H9 (cell line): ENCODE measurements around the gene SUCLG1. TPM values are rescaled to one million over a fixed set of nuclear protein-coding genes. Genes with fewer than 3 reads are reported as not detected.

Experiments
- DNase-seq: peaks from one replicate; pipeline ENCODE4 v3.0.0-alpha.2; 2017
- H2AFZ ChIP-seq: one replicate; pipeline ENCODE4 v1.6.1; 2013; ENCODE audit warnings: mild to moderate bottlenecking, low read length, control low read depth, moderate library complexity
- H2AK5ac ChIP-seq: 2 replicates; pipeline ENCODE4 v1.6.1; 2013; ENCODE audit warnings: low read length, control low read depth, mixed read lengths; ENCODE audit not compliant: insufficient read length
- H2BK120ac ChIP-seq: one replicate; pipeline ENCODE4 v1.6.1; 2013; ENCODE audit warnings: low read depth, mild to moderate bottlenecking, low read length, control low read depth, inconsistent platforms; ENCODE audit not compliant: poor library complexity, severe bottlenecking
- H2BK12ac ChIP-seq: 2 replicates; pipeline ENCODE4 v1.6.1; 2013; ENCODE audit warnings: low read length, control low read depth, mixed read lengths, low read depth; ENCODE audit not compliant: insufficient read length
- H2BK15ac ChIP-seq: 2 replicates; pipeline ENCODE4 v1.6.1; 2013; ENCODE audit warnings: low read depth, low read length, control low read depth
- H2BK20ac ChIP-seq: one replicate; pipeline ENCODE4 v1.6.1; 2013; ENCODE audit warnings: low read depth, mild to moderate bottlenecking, low read length, control low read depth, inconsistent platforms; ENCODE audit not compliant: poor library complexity, severe bottlenecking
- H2BK5ac ChIP-seq: 2 replicates; pipeline ENCODE4 v1.6.1; 2013; ENCODE audit warnings: low read length, control low read depth, mixed read lengths; ENCODE audit not compliant: insufficient read length
- H3K14ac ChIP-seq: 2 replicates; pipeline ENCODE4 v1.6.1; 2013; ENCODE audit warnings: low read length, control low read depth; ENCODE audit not compliant: insufficient read depth
- H3K18ac ChIP-seq: 2 replicates; pipeline ENCODE4 v1.6.1; 2013; ENCODE audit warnings: low read depth, mild to moderate bottlenecking, mixed read lengths, low read length, control low read depth; ENCODE audit not compliant: insufficient read length
- H3K23ac ChIP-seq: 2 replicates; pipeline ENCODE4 v1.6.1; 2013; ENCODE audit warnings: low read length, control low read depth, mixed read lengths, low read depth; ENCODE audit not compliant: insufficient read length
- H3K23me2 ChIP-seq: 2 replicates; pipeline ENCODE4 v1.6.1; 2013; ENCODE audit warnings: low read depth, mild to moderate bottlenecking, mixed read lengths, low read length, control low read depth; ENCODE audit not compliant: insufficient read length, poor library complexity, severe bottlenecking
- H3K27ac ChIP-seq: 2 replicates; pipeline ENCODE4 v1.5.1; 2013; ENCODE audit warnings: low read length, control low read depth, mixed read lengths, low read depth; ENCODE audit not compliant: insufficient read length
- H3K27me3 ChIP-seq: 2 replicates; pipeline ENCODE4 v1.6.1; 2013; ENCODE audit warnings: low read length, control low read depth, inconsistent platforms; ENCODE audit not compliant: insufficient read depth
- H3K4ac ChIP-seq: 2 replicates; pipeline ENCODE4 v1.6.1; 2013; ENCODE audit warnings: low read depth, mild to moderate bottlenecking, control low read depth, inconsistent platforms, low read length, moderate library complexity
- H3K4me1 ChIP-seq: 2 replicates; pipeline ENCODE4 v1.6.1; 2013; ENCODE audit warnings: low read length, control low read depth, inconsistent platforms; ENCODE audit not compliant: insufficient read depth
- H3K4me2 ChIP-seq: 2 replicates; pipeline ENCODE4 v1.6.1; 2013; ENCODE audit warnings: low read length, control low read depth, mixed read lengths; ENCODE audit not compliant: insufficient read length, insufficient read depth
- H3K56ac ChIP-seq: 2 replicates; pipeline ENCODE4 v1.6.1; 2013; ENCODE audit warnings: low read depth, mild to moderate bottlenecking, mixed read lengths, low read length, control low read depth; ENCODE audit not compliant: insufficient read length
- H3K79me1 ChIP-seq: 2 replicates; pipeline ENCODE4 v1.6.1; 2013; ENCODE audit warnings: low read depth, mild to moderate bottlenecking, moderate library complexity, low read length, control low read depth, inconsistent platforms; ENCODE audit not compliant: insufficient read depth, poor library complexity, severe bottlenecking
- H3K79me2 ChIP-seq: 2 replicates; pipeline ENCODE4 v1.6.1; 2013; ENCODE audit warnings: low read length, control low read depth, inconsistent platforms; ENCODE audit not compliant: insufficient read depth
- H3K9ac ChIP-seq: 2 replicates; pipeline ENCODE4 v1.6.1; 2013; ENCODE audit warnings: low read length, control low read depth, mixed read lengths; ENCODE audit not compliant: insufficient read length; ENCODE audit errors: extremely low read depth
- H3K9me3 ChIP-seq: one replicate; pipeline ENCODE4 v1.6.1; 2013; ENCODE audit warnings: low read depth, low read length, inconsistent platforms; ENCODE audit not compliant: control insufficient read depth
- H3T11ph ChIP-seq: one replicate; pipeline ENCODE4 v1.6.1; 2013; ENCODE audit warnings: mild to moderate bottlenecking, low read length, control low read depth, inconsistent platforms
- H4K20me1 ChIP-seq: one replicate; pipeline ENCODE4 v1.6.1; 2013; ENCODE audit not compliant: control insufficient read depth, insufficient read length, insufficient read depth
- H4K5ac ChIP-seq: 2 replicates; pipeline ENCODE4 v1.6.1; 2013; ENCODE audit warnings: low read depth, mild to moderate bottlenecking, mixed read lengths, low read length, control low read depth; ENCODE audit not compliant: insufficient read length
- H4K8ac ChIP-seq: replicated peaks from 2 replicates; pipeline ENCODE4 v1.6.1; 2013; ENCODE audit warnings: low read length, control low read depth, mixed read lengths, low read depth; ENCODE audit not compliant: insufficient read length
- H4K91ac ChIP-seq: 2 replicates; pipeline ENCODE4 v1.6.1; 2013; ENCODE audit warnings: low read depth, mild to moderate bottlenecking, moderate library complexity, mixed read lengths, low read length, control low read depth; ENCODE audit not compliant: insufficient read length
- H3K27ac Mint-ChIP-seq, 3 experiments: 2 replicates in 2 of 3; 3 replicates in 1 of 3; pipeline ENCODE4 v1.8.0; 2020 to 2021; ENCODE audit warnings: mixed read lengths in 3 of 3, mild to moderate bottlenecking in 1 of 3, moderate library complexity in 1 of 3
- H3K27me3 Mint-ChIP-seq: 2 replicates; pipeline ENCODE4 v1.8.0; 2021; ENCODE audit warnings: low read depth, mild to moderate bottlenecking, moderate library complexity, mixed read lengths
- H3K36me3 Mint-ChIP-seq, 3 experiments: 2 replicates in 2 of 3; 3 replicates in 1 of 3; pipeline ENCODE4 v1.8.0; 2020 to 2021; ENCODE audit warnings: low read depth in 3 of 3, mixed read lengths in 3 of 3; ENCODE audit not compliant: insufficient read depth in 1 of 3
- H3K4me1 Mint-ChIP-seq, 2 experiments: 2 replicates each; pipeline ENCODE4 v1.8.0; 2020; ENCODE audit warnings: mixed read lengths in 2 of 2
- H3K4me3 Mint-ChIP-seq, 2 experiments: 2 replicates in 1 of 2; 3 replicates in 1 of 2; pipeline ENCODE4 v1.8.0; 2020 to 2021; ENCODE audit warnings: mild to moderate bottlenecking in 2 of 2, mixed read lengths in 2 of 2, moderate library complexity in 1 of 2
- H3K9me3 Mint-ChIP-seq, 2 experiments: 2 replicates in 1 of 2; 3 replicates in 1 of 2; pipeline ENCODE4 v1.8.0; 2020; ENCODE audit warnings: mild to moderate bottlenecking in 2 of 2, mixed read lengths in 2 of 2, moderate library complexity in 1 of 2
- CTCF ChIP-seq: fragments of 200-600 bp; sonication (generic); conservative IDR thresholded peaks from 3 replicates; pipeline ENCODE4 v1.8.0; 2021; ENCODE audit warnings: antibody characterized with exemption, mild to moderate bottlenecking
- WGBS: extraction: QIAGEN DNeasy Blood & Tissue Kit; methylation state at CpG from one replicate; pipeline ENCODE4 v1.1.7; 2013; ENCODE audit warnings: missing lambda C conversion rate, low lambda C conversion rate, mixed read lengths; ENCODE audit not compliant: insufficient read length; ENCODE audit errors: extremely low coverage; 5-methylcytosine and 5-hydroxymethylcytosine counted together
- total RNA-seq: library from RNA; stranded (reverse); gene quantifications from 2 replicates; pipeline ENCODE4 v1.2.1, GENCODE V29; 2021

SUCLG1 gene
- total RNA-seq, 1 experiment from 2014 or later = 40.0 TPM

- no peak overlapping the region for H3K4me3 Mint-ChIP-seq
- Histone ChIP-seq H3K9ac (no peak overlapping the region), H3K9me3 (no peaks in the 10 kb centered on the region), H2AFZ (no peak overlapping the region), H2AK5ac (no peak overlapping the region), H4K5ac (no peak overlapping the region), H3K56ac (no peak overlapping the region), H4K91ac (no peak overlapping the region), H4K8ac (no peak overlapping the region), H2BK120ac (no peak overlapping the region), H3K23me2 (no peaks in the 10 kb centered on the region), H2BK5ac (no peak overlapping the region), H3K79me2 (peaks cover 8% of the 10 kb centered on the region; the same call in 1 of the 2 replicates), H4K20me1 (no peaks in the 10 kb centered on the region), H3T11ph (no peak overlapping the region), H3K18ac (no peak overlapping the region), H3K23ac (no peak overlapping the region), H3K27ac (no peak overlapping the region), H3K27me3 (no peaks in the 10 kb centered on the region), H3K4ac (no peak overlapping the region), H3K14ac (no peak overlapping the region), H2BK12ac (no peak overlapping the region), H2BK15ac (no peak overlapping the region), H2BK20ac (no peak overlapping the region), H3K79me1 (peaks cover 9% of the 10 kb centered on the region), H3K4me1 (no peaks in the 10 kb centered on the region), H3K4me2 (no peak overlapping the region)
- no CpG with 5 or more reads among the region's 6 CpGs for WGBS
- no peak for TF ChIP-seq CTCF
- DNase-seq = no peak
- no peak overlapping the region for H3K27ac Mint-ChIP-seq
- H3K36me3 Mint-ChIP-seq = peaks cover 12 to 25% (median 17%) of the 10 kb centered on the region in 3 experiments
- no peaks in the 10 kb centered on the region for H3K27me3 Mint-ChIP-seq
- no peaks in the 10 kb centered on the region for H3K4me1 Mint-ChIP-seq
- no peaks in the 10 kb centered on the region for H3K9me3 Mint-ChIP-seq
Observed at GRCh38 chr2:84449711-84450110, 9.4 kb downstream of the SUCLG1 start.
